GM23338 (cell line): ENCODE data around the gene LRP1B.

ENCODE experiments used
- CREB1 ChIP-seq: fragments of 250-450 bp; sonication (Bioruptor Pico); IDR thresholded peaks from 2 replicates; pipeline ENCODE4 v1.5.0; 2020; ENCODE audit warnings: low read depth, mild to moderate bottlenecking, moderate library complexity
- ETS1 ChIP-seq: IDR thresholded peaks from 2 replicates; pipeline ENCODE4 v1.6.1; 2016; ENCODE audit warnings: antibody characterized with exemption
- EZH2 ChIP-seq: fragments of 200-600 bp; sonication (generic); IDR thresholded peaks from one replicate; pipeline ENCODE4 v1.8.0; 2017; ENCODE audit warnings: antibody characterized with exemption, mild to moderate bottlenecking, low read depth; ENCODE audit not compliant: unreplicated experiment
- JUNB ChIP-seq: IDR thresholded peaks from one replicate; pipeline ENCODE4 v1.6.1; 2016; ENCODE audit warnings: antibody characterized with exemption; ENCODE audit not compliant: unreplicated experiment
- POLR2AphosphoS5 ChIP-seq: IDR thresholded peaks from 2 replicates; pipeline ENCODE4 v1.6.1; 2016; ENCODE audit warnings: antibody characterized with exemption, low read depth
- TF ChIP-seq, protein P1 (sequence below): IDR thresholded peaks from one replicate; pipeline ENCODE4 v1.6.1; 2018; ENCODE audit warnings: antibody characterized with exemption; ENCODE audit not compliant: unreplicated experiment
- TF ChIP-seq, protein P2 (sequence below), 2 experiments: fragments of 200-600 bp in 1 of 2; sonication (generic) in 1 of 2; conservative IDR thresholded peaks; 2 replicates each; pipeline versions ENCODE4 v1.5.1 to v1.6.1; 2016 to 2017; ENCODE audit warnings: antibody characterized with exemption in 2 of 2, low read depth in 2 of 2, mild to moderate bottlenecking in 2 of 2, moderate library complexity in 1 of 2

DNA sequence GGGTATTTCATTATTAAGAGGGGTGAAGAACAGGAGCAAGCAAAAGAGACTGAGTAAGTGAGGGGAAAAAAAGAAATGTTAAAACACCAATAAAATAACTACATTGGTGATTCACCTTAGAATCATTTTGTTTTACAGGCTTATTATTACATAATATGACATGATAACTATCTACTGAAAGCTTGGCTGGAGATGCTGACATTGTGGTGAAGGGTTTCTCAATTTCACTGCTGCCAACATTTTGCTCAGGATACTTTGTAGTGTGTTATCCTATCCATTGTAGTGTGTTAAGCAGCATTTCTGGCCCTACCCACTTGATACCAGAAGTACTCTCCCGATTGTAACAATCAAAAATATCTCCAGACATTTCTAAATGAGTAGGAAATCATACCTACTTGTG, 1786.0 kb downstream of the LRP1B start:
- TF ChIP-seq EZH2 (no peak), POLR2AphosphoS5 (no peak), ETS1 (no peak), CREB1 (CRISPR knock-in tag) (no peak), JUNB (no peak)
- TF ChIP-seq, protein P1, sequence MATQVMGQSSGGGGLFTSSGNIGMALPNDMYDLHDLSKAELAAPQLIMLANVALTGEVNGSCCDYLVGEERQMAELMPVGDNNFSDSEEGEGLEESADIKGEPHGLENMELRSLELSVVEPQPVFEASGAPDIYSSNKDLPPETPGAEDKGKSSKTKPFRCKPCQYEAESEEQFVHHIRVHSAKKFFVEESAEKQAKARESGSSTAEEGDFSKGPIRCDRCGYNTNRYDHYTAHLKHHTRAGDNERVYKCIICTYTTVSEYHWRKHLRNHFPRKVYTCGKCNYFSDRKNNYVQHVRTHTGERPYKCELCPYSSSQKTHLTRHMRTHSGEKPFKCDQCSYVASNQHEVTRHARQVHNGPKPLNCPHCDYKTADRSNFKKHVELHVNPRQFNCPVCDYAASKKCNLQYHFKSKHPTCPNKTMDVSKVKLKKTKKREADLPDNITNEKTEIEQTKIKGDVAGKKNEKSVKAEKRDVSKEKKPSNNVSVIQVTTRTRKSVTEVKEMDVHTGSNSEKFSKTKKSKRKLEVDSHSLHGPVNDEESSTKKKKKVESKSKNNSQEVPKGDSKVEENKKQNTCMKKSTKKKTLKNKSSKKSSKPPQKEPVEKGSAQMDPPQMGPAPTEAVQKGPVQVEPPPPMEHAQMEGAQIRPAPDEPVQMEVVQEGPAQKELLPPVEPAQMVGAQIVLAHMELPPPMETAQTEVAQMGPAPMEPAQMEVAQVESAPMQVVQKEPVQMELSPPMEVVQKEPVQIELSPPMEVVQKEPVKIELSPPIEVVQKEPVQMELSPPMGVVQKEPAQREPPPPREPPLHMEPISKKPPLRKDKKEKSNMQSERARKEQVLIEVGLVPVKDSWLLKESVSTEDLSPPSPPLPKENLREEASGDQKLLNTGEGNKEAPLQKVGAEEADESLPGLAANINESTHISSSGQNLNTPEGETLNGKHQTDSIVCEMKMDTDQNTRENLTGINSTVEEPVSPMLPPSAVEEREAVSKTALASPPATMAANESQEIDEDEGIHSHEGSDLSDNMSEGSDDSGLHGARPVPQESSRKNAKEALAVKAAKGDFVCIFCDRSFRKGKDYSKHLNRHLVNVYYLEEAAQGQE, result no peak
- TF ChIP-seq, protein P2, sequence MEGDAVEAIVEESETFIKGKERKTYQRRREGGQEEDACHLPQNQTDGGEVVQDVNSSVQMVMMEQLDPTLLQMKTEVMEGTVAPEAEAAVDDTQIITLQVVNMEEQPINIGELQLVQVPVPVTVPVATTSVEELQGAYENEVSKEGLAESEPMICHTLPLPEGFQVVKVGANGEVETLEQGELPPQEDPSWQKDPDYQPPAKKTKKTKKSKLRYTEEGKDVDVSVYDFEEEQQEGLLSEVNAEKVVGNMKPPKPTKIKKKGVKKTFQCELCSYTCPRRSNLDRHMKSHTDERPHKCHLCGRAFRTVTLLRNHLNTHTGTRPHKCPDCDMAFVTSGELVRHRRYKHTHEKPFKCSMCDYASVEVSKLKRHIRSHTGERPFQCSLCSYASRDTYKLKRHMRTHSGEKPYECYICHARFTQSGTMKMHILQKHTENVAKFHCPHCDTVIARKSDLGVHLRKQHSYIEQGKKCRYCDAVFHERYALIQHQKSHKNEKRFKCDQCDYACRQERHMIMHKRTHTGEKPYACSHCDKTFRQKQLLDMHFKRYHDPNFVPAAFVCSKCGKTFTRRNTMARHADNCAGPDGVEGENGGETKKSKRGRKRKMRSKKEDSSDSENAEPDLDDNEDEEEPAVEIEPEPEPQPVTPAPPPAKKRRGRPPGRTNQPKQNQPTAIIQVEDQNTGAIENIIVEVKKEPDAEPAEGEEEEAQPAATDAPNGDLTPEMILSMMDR (conservative IDR thresholded peaks at IDR 0.05; ENCODE audit: low read depth in 2 of 2), result no peak
